NCI-H2227 treated with DMSO at 0.1 percent for 48 hours (cell line): ENCODE results near the gene CYP4F2.
"Not testable (repeated sequence)": the region's sequence is repeated elsewhere in the genome, so short reads cannot be mapped to it uniquely, and the experiment has no call there.

Experiments used
- DNase-seq: peaks from one replicate; lab custom pipeline; 2025; lab: John Stamatoyannopoulos, UW

The CYP4F2 gene

GRCh38 chr19:15897738-15898276, at the start of gene CYP4F2:
Gene CYP4F2, minus strand, starts transcription at chr19:15898074. Its CDS starts 463 bp downstream, at chr19:15897611.
- no peak for DNase-seq

- DNase-seq = no peak
Observed at GRCh38 chr19:15945301-15945700, 47.4 kb upstream of the CYP4F2 start.

- DNase-seq = no peak
Observed at GRCh38 chr19:15944401-15944800, 46.5 kb upstream of the CYP4F2 start.

- no peak for DNase-seq
Observed at GRCh38 chr19:15937771-15938170, 39.9 kb upstream of the CYP4F2 start.

- DNase-seq = no peak
Observed at GRCh38 chr19:15936950-15937349, 39.1 kb upstream of the CYP4F2 start.

GRCh38 chr19:15936173-15936572, 38.3 kb upstream of the CYP4F2 start:
- no peak for DNase-seq

- no peak for DNase-seq
Observed at GRCh38 chr19:15935167-15935702, 37.4 kb upstream of the CYP4F2 start.

- DNase-seq = no peak
Observed at GRCh38 chr19:15934332-15935078, 36.6 kb upstream of the CYP4F2 start, which contains the start of gene CYP4F11. Gene CYP4F11, minus strand, starts transcription at chr19:15934529. Its CDS starts 121 bp downstream, at chr19:15934408.

GRCh38 chr19:15933761-15934331, 36.0 kb upstream of the CYP4F2 start:
- not testable (repeated sequence) for DNase-seq

GRCh38 chr19:15928321-15928720, 30.4 kb upstream of the CYP4F2 start:
- no peak for DNase-seq

- DNase-seq = no peak
Observed at GRCh38 chr19:15926484-15926883, 28.6 kb upstream of the CYP4F2 start.

GRCh38 chr19:15923702-15924101, 25.8 kb upstream of the CYP4F2 start:
- no peak for DNase-seq

GRCh38 chr19:15922021-15922420, 24.1 kb upstream of the CYP4F2 start:
- no peak for DNase-seq

- DNase-seq = no peak
Observed at GRCh38 chr19:15919243-15919642, 21.4 kb upstream of the CYP4F2 start.

GRCh38 chr19:15915109-15915508, 17.2 kb upstream of the CYP4F2 start:
- DNase-seq = no peak

- DNase-seq = no peak
Observed at GRCh38 chr19:15913830-15914229, 16.0 kb upstream of the CYP4F2 start.

GRCh38 chr19:15913384-15913783, 15.5 kb upstream of the CYP4F2 start:
- no peak for DNase-seq

GRCh38 chr19:15911599-15912235, 13.8 kb upstream of the CYP4F2 start:
- no peak for DNase-seq

GRCh38 chr19:15905026-15905425, 7.2 kb upstream of the CYP4F2 start:
- no peak for DNase-seq

- DNase-seq = not testable (repeated sequence)
Observed at GRCh38 chr19:15902898-15903297, 5.0 kb upstream of the CYP4F2 start.

- no peak for DNase-seq
Observed at GRCh38 chr19:15902254-15902653, 4.4 kb upstream of the CYP4F2 start.

- no peak for DNase-seq
Observed at GRCh38 chr19:15900504-15900903, 2.6 kb upstream of the CYP4F2 start.

GRCh38 chr19:15900032-15900431, 2.2 kb upstream of the CYP4F2 start:
- DNase-seq = not testable (repeated sequence)
